Measurements from ENCODE around the gene ZNF76.

DNA sequence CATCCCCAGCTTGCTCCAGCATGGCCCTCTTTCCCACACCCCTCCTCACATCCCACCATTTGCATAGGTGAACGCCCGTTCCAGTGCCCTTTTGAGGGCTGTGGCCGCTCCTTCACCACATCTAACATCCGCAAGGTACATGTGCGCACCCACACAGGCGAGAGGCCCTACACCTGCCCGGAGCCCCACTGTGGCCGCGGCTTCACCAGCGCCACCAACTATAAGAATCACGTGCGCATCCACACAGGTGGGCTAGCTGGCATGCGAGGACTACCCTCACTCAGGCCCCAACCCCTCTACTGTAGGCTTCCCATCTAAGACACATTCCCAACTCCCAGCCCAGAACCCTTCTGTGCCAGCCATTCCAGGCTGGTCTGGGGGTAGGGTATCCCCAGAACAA, 32.0 kb downstream of the ZNF76 start:
- TF ChIP-seq CTCF (IDR thresholded peaks at IDR 0.05; ENCODE audit: poor library complexity, severe bottlenecking) (no peak), REST (IDR thresholded peaks at IDR 0.05; ENCODE audit: borderline replicate concordance) (no peak), EZH2 (IDR thresholded peaks at IDR 0.05; ENCODE audit: borderline replicate concordance, insufficient read depth, low read length, poor library complexity, severe bottlenecking) (no peak), EP300 (conservative IDR thresholded peaks at IDR 0.05; ENCODE audit: poor library complexity, severe bottlenecking) (no peak), POLR2AphosphoS5 (IDR thresholded peaks at IDR 0.05) (no peak)
